D721Med (cell line): ENCODE results near the gene SIX3.
A peak's percentile ranks its signal among the peaks of the same experiment; 100 is the strongest.

Experiments
- DNase-seq: peaks from one replicate; pipeline ENCODE4 v3.0.0; 2011; ENCODE audit warnings: low spot score; ENCODE audit not compliant: insufficient read length
- FAIRE-seq: peaks from 2 replicates; lab custom pipeline; 2011; peaks lifted over from hg19 to GRCh38; lab: Jason Lieb, UNC
- CTCF ChIP-seq: IDR thresholded peaks from 2 replicates; pipeline ENCODE4 v1.5.1; 2012; ENCODE audit warnings: mild to moderate bottlenecking, control low read depth; ENCODE audit not compliant: insufficient read depth; ENCODE audit errors: missing control alignments

The SIX3 gene

DNA sequence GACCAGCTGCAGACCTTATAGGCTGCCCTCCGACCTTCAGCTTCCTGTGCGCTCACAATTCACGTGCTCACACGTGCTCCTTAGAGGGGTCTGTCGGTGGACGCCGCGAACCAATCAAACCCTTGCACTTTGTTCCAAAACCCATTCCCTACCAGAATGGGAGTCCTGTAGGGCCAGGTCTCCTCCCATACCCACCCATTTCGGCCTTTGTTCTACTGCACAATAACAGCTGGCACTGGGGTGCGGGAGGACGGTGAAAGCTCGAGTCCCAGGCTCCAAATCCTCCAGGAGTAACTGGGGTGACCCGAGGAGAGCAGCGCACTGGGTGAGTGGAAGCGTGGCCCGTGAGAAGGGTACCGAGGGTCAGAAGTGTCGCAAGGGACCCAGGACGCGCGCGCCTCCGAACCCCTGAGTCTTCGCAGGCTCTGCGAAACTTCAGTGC lies 13.0 kb downstream of the SIX3 start:
- no peak for DNase-seq
- no peak for TF ChIP-seq CTCF
- no peak for FAIRE-seq

GRCh38 chr2:44954889-44955592 lies 13.5 kb downstream of the SIX3 start:
- no peak for TF ChIP-seq CTCF
- FAIRE-seq (no peak), DNase-seq (no peak)

- FAIRE-seq = no peak
- TF ChIP-seq CTCF = peak; percentile 92
- peak; percentile 87 for DNase-seq
Observed at GRCh38 chr2:44955593-44956392, 14.3 kb downstream of the SIX3 start.

DNA sequence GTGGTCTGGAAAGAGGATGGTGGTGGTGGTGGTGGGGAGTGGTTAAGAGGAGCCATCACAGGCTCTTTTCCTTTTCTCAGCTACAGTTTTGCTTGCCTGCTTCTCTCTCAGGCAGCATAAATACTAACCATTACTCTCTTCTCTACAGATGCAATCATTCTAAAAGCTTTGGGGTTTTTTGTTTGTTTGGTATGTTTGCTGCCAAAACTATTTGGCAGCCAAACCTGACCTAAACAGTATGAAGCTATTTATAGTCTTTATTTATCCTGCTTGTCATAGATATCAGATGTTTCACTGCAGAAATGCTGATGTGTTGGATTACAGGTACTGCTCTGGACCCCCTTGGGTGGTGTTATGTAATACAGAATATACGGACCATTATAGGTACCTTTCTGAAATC lies 15.3 kb downstream of the SIX3 start:
- no peak for FAIRE-seq
- DNase-seq = no peak

DNA sequence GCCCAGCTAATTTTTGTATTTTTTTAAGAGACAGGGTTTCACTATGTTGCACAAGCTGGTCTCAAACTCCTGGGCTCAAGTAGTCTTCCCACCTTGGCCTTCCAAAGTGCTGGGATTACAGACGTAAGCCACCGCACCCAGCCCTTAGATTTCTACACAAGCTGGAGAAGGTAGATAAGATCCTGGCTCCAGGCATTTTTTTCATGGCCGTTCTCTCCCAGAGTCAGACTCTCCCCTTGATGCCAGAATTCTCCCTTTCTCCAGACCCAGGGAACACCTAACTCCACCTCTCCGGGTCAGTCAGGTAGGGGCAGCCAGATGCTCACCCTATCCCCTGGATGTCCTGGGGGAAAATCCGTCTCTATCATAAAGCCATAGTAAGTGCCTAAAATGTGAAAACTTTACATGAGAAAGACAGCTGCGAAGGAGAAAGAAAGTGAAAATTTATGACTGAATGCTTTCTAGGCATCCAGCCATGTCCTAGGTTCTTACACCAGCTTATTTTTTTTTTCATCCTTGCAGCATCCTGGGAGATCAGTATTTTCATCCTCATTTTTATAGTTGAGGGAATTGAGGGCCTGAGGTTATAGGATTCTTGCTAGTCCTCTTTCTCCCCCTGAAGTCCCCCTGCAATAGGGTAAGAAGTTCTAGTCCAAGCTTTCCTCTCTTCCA lies 16.3 kb downstream of the SIX3 start:
- FAIRE-seq (no peak), DNase-seq (no peak)
- TF ChIP-seq CTCF = no peak

More for the DNA sequence above, 15.3 kb downstream of the SIX3 start:
- no peak for TF ChIP-seq CTCF

DNA sequence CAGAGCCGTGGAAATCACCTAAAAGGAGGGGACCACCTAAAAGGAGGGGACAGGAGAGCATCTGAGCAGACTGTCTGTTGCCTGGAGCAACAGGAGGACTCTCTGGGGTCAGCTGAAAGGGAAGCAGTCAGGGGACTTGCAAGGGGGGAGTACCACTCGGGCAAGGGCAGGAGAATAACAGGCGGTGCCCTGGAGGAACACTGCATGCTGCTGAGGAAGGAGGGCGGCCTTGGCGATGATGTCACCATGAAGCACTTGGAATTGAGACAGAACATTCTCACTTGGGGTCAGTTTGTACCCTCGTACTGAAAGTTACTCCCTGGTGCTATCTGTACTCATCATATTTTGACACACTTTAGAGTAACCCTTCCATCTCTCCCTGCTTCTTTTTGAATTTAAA lies 18.4 kb downstream of the SIX3 start:
- FAIRE-seq (no peak), DNase-seq (no peak)
- no peak for TF ChIP-seq CTCF
